CD4-positive, CD25-positive, alpha-beta regulatory T cell (primary cell): ENCODE results near the gene PTPRN2. TPM values are rescaled to one million over a fixed set of nuclear protein-coding genes. Genes with fewer than 3 reads are reported as not detected.

Experiments used
- ATAC-seq, 2 donors: fragments of 150-1000 bp; cut with Tn5 transposase; one replicate each; pipeline ENCODE4 v1.10.0; 2021; ENCODE audit warnings: low read depth in 2 of 2, moderate number of reproducible peaks in 2 of 2, moderate library complexity in 1 of 2
- DNase-seq, 3 donors: peaks; one replicate each; pipeline versions ENCODE4 v3.0.0 to v3.0.0-alpha.2; 2012 to 2022; ENCODE audit warnings: mixed read lengths in 1 of 3
- H3K27ac ChIP-seq: one replicate; pipeline ENCODE4 v1.7.0; 2013; ENCODE audit warnings: mild to moderate bottlenecking, low read length; ENCODE audit not compliant: insufficient read depth, poor library complexity, severe bottlenecking
- H3K27me3 ChIP-seq: one replicate; pipeline ENCODE4 v1.7.0; 2013; ENCODE audit warnings: low read length; ENCODE audit not compliant: control insufficient read depth, insufficient read depth
- H3K36me3 ChIP-seq: one replicate; pipeline ENCODE4 v1.7.0; 2013; ENCODE audit warnings: mild to moderate bottlenecking, low read length, moderate library complexity; ENCODE audit not compliant: control insufficient read depth, insufficient read depth
- H3K4me1 ChIP-seq: 2 replicates; pipeline ENCODE4 v1.7.0; 2013; ENCODE audit warnings: mild to moderate bottlenecking, low read length; ENCODE audit not compliant: insufficient read depth, control insufficient read depth, poor library complexity, severe bottlenecking
- H3K4me3 ChIP-seq: one replicate; pipeline ENCODE4 v1.7.0; 2013; ENCODE audit warnings: low read depth, mild to moderate bottlenecking, low read length, moderate library complexity
- H3K9me3 ChIP-seq, 2 experiments: 1 replicate in 1 of 2; 2 replicates in 1 of 2; pipeline ENCODE4 v1.7.0; 2013; ENCODE audit warnings: low read length in 2 of 2, mild to moderate bottlenecking in 1 of 2, moderate library complexity in 1 of 2; ENCODE audit not compliant: control insufficient read depth in 2 of 2
- H3K27ac Mint-ChIP-seq, 3 donors: one replicate each; pipeline ENCODE4 v1.8.0; 2020 to 2022; ENCODE audit warnings: mild to moderate bottlenecking in 3 of 3, mixed read lengths in 3 of 3, moderate library complexity in 2 of 3
- H3K27me3 Mint-ChIP-seq: one replicate; pipeline ENCODE4 v1.8.0; 2022; ENCODE audit warnings: mild to moderate bottlenecking, mixed read lengths
- H3K36me3 Mint-ChIP-seq: one replicate; pipeline ENCODE4 v1.8.0; 2020; ENCODE audit warnings: mixed read lengths
- H3K4me1 Mint-ChIP-seq, 4 donors: one replicate each; pipeline ENCODE4 v1.8.0; 2020 to 2022; ENCODE audit warnings: mixed read lengths in 4 of 4, mild to moderate bottlenecking in 1 of 4
- H3K4me3 Mint-ChIP-seq, 4 donors: one replicate each; pipeline ENCODE4 v1.8.0; 2020 to 2022; ENCODE audit warnings: mild to moderate bottlenecking in 4 of 4, mixed read lengths in 4 of 4, moderate library complexity in 3 of 4
- H3K9me3 Mint-ChIP-seq, 7 donors: one replicate each; pipeline ENCODE4 v1.8.0; 2020 to 2022; ENCODE audit warnings: mixed read lengths in 7 of 7, mild to moderate bottlenecking in 3 of 7, moderate library complexity in 2 of 7
- polyA plus RNA-seq, 4 donors: library from polyadenylated mRNA; unstranded; fragments of 300-500 nt; fragmentation: Illumina TruSeq; gene quantifications; one replicate each; pipeline ENCODE4 v1.2.3, GENCODE V29; 2021
- total RNA-seq: library from RNA; stranded (reverse); gene quantifications from one replicate; pipeline ENCODE4 v1.2.3, GENCODE V29; 2022

PTPRN2 gene
- total and polyA plus RNA-seq, 5 donors from 2014 or later = 1.6 to 4.7 (median 2.7) TPM

DNA sequence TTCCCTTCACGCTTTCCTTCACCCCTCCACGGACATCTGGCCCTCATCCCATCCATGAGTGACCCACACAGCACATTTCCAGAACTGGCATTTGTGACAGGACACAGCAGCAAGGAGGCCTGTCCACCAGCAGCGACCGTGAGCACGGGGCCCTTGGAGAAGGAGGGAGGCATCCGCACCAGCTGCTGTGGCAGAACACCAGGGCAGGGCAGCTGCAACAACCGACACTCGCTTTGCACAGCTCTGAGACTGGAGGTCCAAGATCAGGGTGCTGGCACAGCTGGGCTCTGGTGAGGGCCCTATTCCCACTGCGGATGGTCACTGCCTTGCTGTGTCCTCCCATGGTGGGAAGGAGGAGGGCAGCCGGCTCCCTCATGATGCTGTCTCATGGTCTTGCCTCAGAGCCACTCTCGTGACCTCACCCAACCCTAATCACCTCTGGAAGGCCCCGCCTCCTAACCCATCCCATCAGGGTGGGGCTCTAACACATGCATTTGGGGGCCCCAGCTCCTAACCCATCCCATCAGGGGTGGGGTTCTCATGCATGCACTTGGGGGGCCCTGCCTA lies 36.7 kb downstream of the PTPRN2 start:
- Mint-ChIP-seq H3K4me3 (no peak overlapping the region), H3K27me3 (no peaks in the 10 kb centered on the region), H3K36me3 (no peaks in the 10 kb centered on the region), H3K9me3 (peaks cover 0 to 2% (median 0%) of the 10 kb centered on the region in 7 donors), H3K27ac (no peak overlapping the region), H3K4me1 (peaks cover 0 to 5% (median under 1%) of the 10 kb centered on the region in 4 donors)
- Histone ChIP-seq H3K36me3 (no peaks in the 10 kb centered on the region), H3K4me3 (no peak overlapping the region), H3K9me3 (no peaks in the 10 kb centered on the region), H3K27ac (no peak overlapping the region), H3K27me3 (no peaks in the 10 kb centered on the region), H3K4me1 (no peaks in the 10 kb centered on the region)
- no peak for ATAC-seq
- DNase-seq = no peak

DNA sequence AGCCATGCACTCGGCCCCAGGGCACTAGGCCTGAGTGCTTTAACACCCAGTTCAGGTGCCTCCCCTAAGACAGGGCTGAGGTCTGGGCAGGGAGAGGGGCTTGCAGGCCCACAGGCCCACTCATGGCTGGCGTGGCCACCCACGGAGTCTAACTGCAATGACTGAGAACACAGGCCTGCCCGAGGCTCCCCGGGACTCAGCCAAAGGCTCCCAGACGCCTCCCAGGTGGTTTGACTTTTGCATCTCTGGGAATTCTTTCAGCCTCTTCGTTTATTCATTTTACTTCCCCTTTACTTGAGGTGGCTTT lies 37.3 kb downstream of the PTPRN2 start:
- Histone ChIP-seq H3K27ac (no peak overlapping the region), H3K36me3 (no peaks in the 10 kb centered on the region), H3K9me3 (no peaks in the 10 kb centered on the region), H3K4me1 (no peaks in the 10 kb centered on the region), H3K4me3 (no peak overlapping the region), H3K27me3 (no peaks in the 10 kb centered on the region)
- ATAC-seq (no peak), DNase-seq (no peak)
- Mint-ChIP-seq H3K4me3 (no peak overlapping the region), H3K4me1 (peaks cover 0 to 5% (median 0%) of the 10 kb centered on the region in 4 donors), H3K9me3 (no peaks in the 10 kb centered on the region), H3K27ac (no peak overlapping the region), H3K27me3 (no peaks in the 10 kb centered on the region), H3K36me3 (no peaks in the 10 kb centered on the region)

DNA sequence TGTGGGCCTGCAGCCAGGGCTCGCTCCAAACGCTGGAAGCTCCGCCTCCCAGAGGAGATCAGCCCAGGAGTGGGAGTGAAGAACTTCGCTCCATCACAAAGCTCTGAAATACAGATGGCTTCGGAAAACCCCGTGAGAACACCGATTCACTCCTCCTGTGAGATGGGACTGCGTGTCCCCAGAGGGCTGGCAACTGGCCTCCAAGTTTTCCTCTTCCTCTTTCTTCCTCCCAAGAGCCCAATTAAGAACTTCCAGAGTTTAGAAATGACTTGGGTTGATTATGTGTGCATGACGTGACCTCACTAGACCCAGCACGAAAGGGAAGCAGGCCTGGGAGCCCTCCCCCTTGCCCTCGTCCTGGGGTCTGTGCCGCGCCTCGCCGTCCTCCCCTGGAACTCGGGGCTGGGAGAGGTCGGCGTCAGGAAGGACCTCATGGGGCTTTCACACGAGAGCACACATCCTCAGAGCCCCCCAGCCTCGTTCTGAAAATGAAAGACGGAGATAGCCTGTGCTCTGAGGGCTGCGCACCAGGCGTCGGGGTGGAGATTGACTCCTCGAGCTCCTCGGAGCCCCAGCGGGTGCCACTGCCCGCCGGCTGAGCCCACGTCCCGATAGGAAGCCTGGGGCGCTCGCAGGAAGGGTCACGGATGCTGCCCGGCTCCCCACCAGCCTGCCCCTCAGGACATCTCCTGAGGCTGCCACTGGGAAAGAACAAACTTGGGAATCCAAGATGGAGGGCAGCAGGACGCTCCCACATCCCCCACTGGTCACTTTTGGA lies 37.8 kb downstream of the PTPRN2 start:
- no peak for DNase-seq
- Mint-ChIP-seq H3K27ac (no peak overlapping the region), H3K4me1 (peaks cover 0 to 5% (median 0%) of the 10 kb centered on the region in 4 donors), H3K27me3 (no peaks in the 10 kb centered on the region), H3K9me3 (no peaks in the 10 kb centered on the region), H3K4me3 (no peak overlapping the region), H3K36me3 (no peaks in the 10 kb centered on the region)
- H3K27me3 ChIP-seq = no peaks in the 10 kb centered on the region
- no peak overlapping the region for H3K27ac ChIP-seq
- no peak for ATAC-seq
- no peak overlapping the region for H3K4me3 ChIP-seq
- no peaks in the 10 kb centered on the region for H3K36me3 ChIP-seq
- H3K4me1 ChIP-seq = no peaks in the 10 kb centered on the region
- H3K9me3 ChIP-seq = no peaks in the 10 kb centered on the region

DNA sequence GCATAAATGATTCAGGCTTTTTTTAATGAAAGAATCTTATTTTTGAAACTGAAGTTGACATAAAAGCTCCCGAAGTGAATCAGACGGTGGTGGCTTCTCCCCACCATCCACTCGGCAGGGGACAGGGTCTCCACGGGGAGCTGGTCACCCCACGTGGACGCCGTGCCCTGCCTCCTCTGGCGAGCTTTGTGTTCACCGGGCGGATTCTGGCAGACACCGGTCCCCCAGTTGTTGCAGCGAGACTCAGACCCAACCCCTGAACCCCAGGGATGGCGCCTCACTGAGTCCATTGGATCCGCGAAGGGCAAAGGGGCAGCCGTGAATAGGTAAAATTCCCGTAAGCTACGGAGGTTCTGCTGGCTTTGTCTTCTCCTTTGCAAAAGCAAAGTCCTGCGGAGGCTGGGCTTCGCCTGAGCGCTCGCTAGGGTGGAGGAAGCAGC lies 38.4 kb downstream of the PTPRN2 start:
- Histone ChIP-seq H3K27ac (no peak overlapping the region), H3K4me3 (no peak overlapping the region), H3K27me3 (no peaks in the 10 kb centered on the region), H3K9me3 (no peaks in the 10 kb centered on the region), H3K4me1 (no peaks in the 10 kb centered on the region), H3K36me3 (no peaks in the 10 kb centered on the region)
- H3K27ac Mint-ChIP-seq = no peak overlapping the region
- H3K4me3 Mint-ChIP-seq = no peak overlapping the region
- no peak for DNase-seq
- no peaks in the 10 kb centered on the region for H3K9me3 Mint-ChIP-seq
- H3K4me1 Mint-ChIP-seq = peaks cover 0 to 5% (median 0%) of the 10 kb centered on the region in 4 donors
- no peaks in the 10 kb centered on the region for H3K27me3 Mint-ChIP-seq
- no peak for ATAC-seq
- no peaks in the 10 kb centered on the region for H3K36me3 Mint-ChIP-seq

DNA sequence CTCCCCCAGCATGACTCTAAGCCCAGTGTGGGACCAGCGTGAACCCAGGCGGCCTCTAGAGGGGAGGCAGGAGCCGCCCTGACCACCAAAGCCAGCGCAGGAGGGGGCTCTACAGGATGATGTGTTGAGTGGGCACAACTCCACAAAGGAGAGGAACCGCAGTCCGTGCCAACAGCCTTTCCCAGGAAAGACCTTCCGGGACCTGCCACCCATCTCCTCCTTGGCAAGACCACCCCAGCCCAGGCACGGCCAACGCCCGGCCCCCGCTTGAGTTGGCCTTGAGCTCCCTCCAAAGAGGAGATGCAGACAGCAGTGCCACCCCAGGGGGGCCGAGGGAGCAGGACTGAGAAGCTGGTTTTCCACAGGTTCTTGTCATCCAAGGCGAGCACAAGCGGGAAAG lies 38.9 kb downstream of the PTPRN2 start:
- no peak overlapping the region for H3K4me3 ChIP-seq
- Mint-ChIP-seq H3K4me1 (peaks cover 0 to 5% (median 0%) of the 10 kb centered on the region in 4 donors), H3K27me3 (no peaks in the 10 kb centered on the region), H3K27ac (no peak overlapping the region), H3K9me3 (no peaks in the 10 kb centered on the region), H3K4me3 (no peak overlapping the region), H3K36me3 (no peaks in the 10 kb centered on the region)
- no peaks in the 10 kb centered on the region for H3K27me3 ChIP-seq
- no peaks in the 10 kb centered on the region for H3K9me3 ChIP-seq
- H3K27ac ChIP-seq = no peak overlapping the region
- H3K36me3 ChIP-seq = no peaks in the 10 kb centered on the region
- ATAC-seq (no peak), DNase-seq (no peak)
- H3K4me1 ChIP-seq = no peaks in the 10 kb centered on the region

DNA sequence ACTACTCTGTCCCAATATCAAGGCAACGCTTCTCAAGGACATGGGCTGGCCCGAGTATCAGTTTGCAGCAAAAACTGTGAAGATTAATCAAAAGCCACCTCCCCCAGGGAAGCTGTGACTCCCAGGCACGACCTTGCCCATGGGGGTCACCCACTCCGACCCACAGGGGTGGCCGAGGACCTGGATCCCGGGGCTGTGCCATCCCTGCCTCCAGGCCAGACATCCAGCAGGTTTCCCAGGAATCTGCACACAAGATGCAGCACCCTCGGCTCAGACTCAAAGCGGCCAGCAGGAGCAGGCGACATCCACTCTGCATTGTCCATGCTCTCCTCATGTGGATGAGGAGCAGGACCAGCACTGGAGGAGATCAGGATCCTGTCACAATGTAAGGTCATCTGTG lies 39.8 kb downstream of the PTPRN2 start:
- no peak for ATAC-seq
- H3K4me1 Mint-ChIP-seq = peaks cover 0 to 5% (median 0%) of the 10 kb centered on the region in 4 donors

DNA sequence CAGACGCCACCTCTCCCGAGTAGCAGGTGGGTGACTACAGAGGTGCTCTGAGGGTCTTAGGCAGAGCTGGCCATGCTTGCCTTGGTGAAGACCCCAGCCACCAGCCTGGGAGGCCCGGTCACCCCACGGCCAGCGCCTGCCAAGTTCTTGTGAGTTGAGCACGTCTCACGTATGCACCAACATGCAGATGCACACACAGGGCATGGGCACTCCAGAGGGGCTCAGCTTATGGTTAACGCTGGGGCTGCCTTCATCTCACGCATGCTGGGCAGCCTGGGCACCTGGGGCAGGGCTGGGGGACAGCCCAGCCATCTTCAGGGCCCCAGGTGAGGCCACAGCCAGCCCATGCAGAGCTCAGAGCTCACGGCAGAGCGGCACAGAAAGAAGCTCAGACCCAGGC lies 41.0 kb downstream of the PTPRN2 start:
- H3K9me3 Mint-ChIP-seq = no peaks in the 10 kb centered on the region
- H3K36me3 Mint-ChIP-seq = no peaks in the 10 kb centered on the region
- H3K27ac ChIP-seq = no peak overlapping the region
- no peak overlapping the region for H3K27ac Mint-ChIP-seq
- no peaks in the 10 kb centered on the region for H3K27me3 Mint-ChIP-seq
- peaks cover 0 to 5% (median under 1%) of the 10 kb centered on the region in 4 donors for H3K4me1 Mint-ChIP-seq
- H3K4me3 ChIP-seq = no peak overlapping the region
- DNase-seq (no peak), ATAC-seq (no peak)
- H3K4me1 ChIP-seq = no peaks in the 10 kb centered on the region
- no peaks in the 10 kb centered on the region for H3K9me3 ChIP-seq
- no peak overlapping the region for H3K4me3 Mint-ChIP-seq
- no peaks in the 10 kb centered on the region for H3K36me3 ChIP-seq
- H3K27me3 ChIP-seq = no peaks in the 10 kb centered on the region

More for the DNA sequence above, 39.8 kb downstream of the PTPRN2 start:
- Mint-ChIP-seq H3K9me3 (no peaks in the 10 kb centered on the region), H3K27ac (no peak overlapping the region), H3K27me3 (no peaks in the 10 kb centered on the region), H3K4me3 (no peak overlapping the region), H3K36me3 (no peaks in the 10 kb centered on the region)
- Histone ChIP-seq H3K36me3 (no peaks in the 10 kb centered on the region), H3K4me1 (no peaks in the 10 kb centered on the region), H3K9me3 (no peaks in the 10 kb centered on the region), H3K27me3 (no peaks in the 10 kb centered on the region), H3K27ac (no peak overlapping the region), H3K4me3 (no peak overlapping the region)
- no peak for DNase-seq

DNA sequence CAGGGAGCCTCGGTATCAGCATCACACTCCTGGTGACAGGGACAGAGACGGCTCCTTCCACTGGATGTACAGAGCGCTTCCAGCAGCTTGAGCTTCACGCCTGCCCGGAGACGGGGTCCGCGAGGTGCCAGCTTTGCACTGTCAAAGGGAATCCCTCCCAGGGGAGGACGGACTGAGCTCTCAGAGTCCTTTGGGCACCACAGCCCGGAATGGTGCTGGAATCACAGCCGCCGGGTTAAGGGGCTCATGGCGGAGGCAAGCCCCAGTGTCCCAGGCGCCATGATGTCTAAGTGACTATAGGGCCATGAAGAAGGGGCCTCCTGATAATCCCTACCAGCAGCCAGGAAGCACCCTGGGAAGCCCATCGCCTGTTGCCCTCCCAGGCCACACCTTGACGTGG lies 41.4 kb downstream of the PTPRN2 start:
- no peak overlapping the region for H3K27ac Mint-ChIP-seq
- Histone ChIP-seq H3K27ac (no peak overlapping the region), H3K4me3 (no peak overlapping the region), H3K36me3 (no peaks in the 10 kb centered on the region), H3K27me3 (no peaks in the 10 kb centered on the region), H3K9me3 (no peaks in the 10 kb centered on the region), H3K4me1 (no peaks in the 10 kb centered on the region)
- no peaks in the 10 kb centered on the region for H3K27me3 Mint-ChIP-seq
- no peaks in the 10 kb centered on the region for H3K9me3 Mint-ChIP-seq
- ATAC-seq (no peak), DNase-seq (no peak)
- H3K4me3 Mint-ChIP-seq = no peak overlapping the region
- no peaks in the 10 kb centered on the region for H3K36me3 Mint-ChIP-seq
- H3K4me1 Mint-ChIP-seq = peaks cover 0 to 6% (median 4%) of the 10 kb centered on the region in 4 donors
